Effector memory CD4-positive, alpha-beta T cell (primary cell): Measurements from ENCODE around the gene EIF4E2.
"Not testable (repeated sequence)": the region's sequence is repeated elsewhere in the genome, so short reads cannot be mapped to it uniquely, and the experiment has no call there.

ENCODE experiments used
- DNase-seq, 3 donors: peaks; one replicate each; pipeline ENCODE4 v3.0.0-alpha.2; 2020
- H3K27ac ChIP-seq: 2 replicates; pipeline ENCODE4 v1.7.0; 2013; ENCODE audit warnings: mild to moderate bottlenecking, low read length, moderate library complexity; ENCODE audit not compliant: insufficient read depth, poor library complexity, severe bottlenecking
- H3K27me3 ChIP-seq: replicated peaks from 2 replicates; pipeline ENCODE4 v1.7.0; 2013; ENCODE audit warnings: mild to moderate bottlenecking, low read length; ENCODE audit not compliant: insufficient read depth, control insufficient read depth, poor library complexity, severe bottlenecking
- H3K36me3 ChIP-seq: 2 replicates; pipeline ENCODE4 v1.7.0; 2013; ENCODE audit warnings: mild to moderate bottlenecking, low read length, moderate library complexity; ENCODE audit not compliant: control insufficient read depth, insufficient read depth
- H3K4me1 ChIP-seq: 2 replicates; pipeline ENCODE4 v1.7.0; 2013; ENCODE audit warnings: low read length, mild to moderate bottlenecking; ENCODE audit not compliant: control insufficient read depth, insufficient read depth, poor library complexity, severe bottlenecking
- H3K4me3 ChIP-seq: 2 replicates; pipeline ENCODE4 v1.7.0; 2013; ENCODE audit warnings: low read length, low read depth, mild to moderate bottlenecking; ENCODE audit not compliant: insufficient read depth, poor library complexity, severe bottlenecking
- H3K9me3 ChIP-seq: 2 replicates; pipeline ENCODE4 v1.7.0; 2013; ENCODE audit warnings: mild to moderate bottlenecking, low read length, moderate library complexity; ENCODE audit not compliant: control insufficient read depth

The EIF4E2 gene

GRCh38 chr2:232528746-232529460, 21.6 kb upstream of the EIF4E2 start:
- no peaks in the 10 kb centered on the region for H3K9me3 ChIP-seq
- DNase-seq = no peak
- peaks cover 13% of the 10 kb centered on the region for H3K27me3 ChIP-seq
- H3K4me1 ChIP-seq = peaks cover 5% of the 10 kb centered on the region
- H3K36me3 ChIP-seq = no peaks in the 10 kb centered on the region
- no peak overlapping the region for H3K27ac ChIP-seq
- H3K4me3 ChIP-seq = no peak overlapping the region

DNA sequence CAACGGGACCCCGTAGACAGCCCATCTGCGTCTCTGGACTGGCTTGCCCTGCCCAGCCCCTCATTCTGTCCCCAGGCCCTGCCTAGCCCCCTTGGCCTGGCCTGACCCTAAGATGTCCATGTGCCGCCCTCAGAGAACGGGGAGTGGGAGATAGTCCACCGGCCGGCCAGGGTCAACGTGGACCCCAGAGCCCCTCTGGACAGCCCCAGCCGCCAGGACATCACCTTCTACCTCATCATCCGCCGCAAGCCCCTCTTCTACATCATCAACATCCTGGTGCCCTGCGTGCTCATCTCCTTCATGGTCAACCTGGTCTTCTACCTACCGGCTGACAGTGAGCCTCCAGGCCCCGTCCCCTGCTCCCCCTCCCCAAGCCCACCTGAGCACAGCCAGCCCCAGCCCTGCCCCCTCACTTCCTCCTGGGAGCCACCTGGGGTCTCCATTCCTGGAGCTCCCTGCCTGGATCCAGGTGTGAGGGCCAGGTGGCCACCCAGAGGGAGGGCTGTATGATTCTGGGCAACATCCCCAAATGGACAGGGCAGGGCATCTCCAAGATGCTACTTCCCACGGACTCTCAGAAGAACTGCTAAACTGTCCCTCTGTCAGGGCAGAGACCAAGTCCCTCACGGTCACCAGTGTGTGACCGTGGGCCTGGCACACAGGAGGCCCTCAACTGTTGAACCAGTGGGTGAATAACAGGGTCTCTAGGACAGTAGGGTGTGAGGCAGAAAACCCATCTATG, 20.5 kb upstream of the EIF4E2 start:
- no peak for DNase-seq

GRCh38 chr2:232530626-232531260, 19.7 kb upstream of the EIF4E2 start:
- Histone ChIP-seq H3K27me3 (no peaks in the 10 kb centered on the region), H3K9me3 (no peaks in the 10 kb centered on the region), H3K4me1 (no peaks in the 10 kb centered on the region), H3K4me3 (no peak overlapping the region), H3K27ac (no peak overlapping the region), H3K36me3 (no peaks in the 10 kb centered on the region)
- no peak for DNase-seq

More for the DNA sequence above, 20.5 kb upstream of the EIF4E2 start:
- Histone ChIP-seq H3K9me3 (no peaks in the 10 kb centered on the region), H3K27me3 (peaks cover 3% of the 10 kb centered on the region), H3K4me3 (no peak overlapping the region), H3K36me3 (no peaks in the 10 kb centered on the region), H3K27ac (no peak overlapping the region), H3K4me1 (no peaks in the 10 kb centered on the region)

DNA sequence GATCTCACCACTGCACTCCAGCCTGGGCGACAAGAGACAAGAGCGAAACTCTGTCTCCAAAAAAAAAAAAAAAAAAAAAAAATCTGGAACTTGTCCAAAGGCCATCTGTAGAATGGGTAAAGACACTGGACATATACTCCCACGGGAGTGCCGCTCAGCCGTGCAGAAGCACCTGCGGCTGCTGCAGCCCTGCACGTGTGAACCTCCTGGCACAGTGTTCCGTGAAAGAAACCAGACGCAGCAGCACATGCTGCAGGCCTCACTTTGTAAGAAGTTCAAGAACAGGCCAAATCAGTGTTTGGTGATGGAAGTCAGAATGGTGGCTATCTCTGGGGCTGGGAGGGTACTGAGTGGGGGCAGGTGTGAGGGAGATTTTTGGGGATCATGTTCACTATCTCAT, 18.1 kb upstream of the EIF4E2 start:
- no peak overlapping the region for H3K4me3 ChIP-seq
- no peaks in the 10 kb centered on the region for H3K27me3 ChIP-seq
- no peaks in the 10 kb centered on the region for H3K36me3 ChIP-seq
- H3K4me1 ChIP-seq = no peaks in the 10 kb centered on the region
- DNase-seq = no peak
- H3K9me3 ChIP-seq = no peaks in the 10 kb centered on the region
- no peak overlapping the region for H3K27ac ChIP-seq

DNA sequence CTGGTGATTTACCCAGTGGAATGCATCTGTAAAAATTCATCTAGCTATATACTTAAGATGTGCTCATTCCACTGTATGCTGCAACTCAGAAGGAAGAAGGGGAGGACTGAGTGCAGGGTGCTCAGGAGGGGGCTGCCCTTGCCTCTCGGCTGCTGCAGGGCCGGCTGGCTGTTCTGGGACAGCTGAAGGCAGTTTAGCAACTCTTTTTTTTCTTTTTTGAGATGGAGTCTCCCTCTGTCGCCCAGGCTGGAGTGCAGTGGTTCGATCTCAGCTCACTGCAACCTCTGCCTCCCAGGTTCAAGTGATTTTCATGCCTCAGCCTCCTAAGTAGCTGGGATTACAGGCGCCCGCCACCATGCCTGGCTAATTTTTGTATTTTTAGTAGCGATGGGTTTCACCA, 17.7 kb upstream of the EIF4E2 start:
- H3K4me3 ChIP-seq, H3K36me3 ChIP-seq, H3K27ac ChIP-seq, H3K27me3 ChIP-seq, DNase-seq, H3K9me3 ChIP-seq, H3K4me1 ChIP-seq: not testable (repeated sequence)

DNA sequence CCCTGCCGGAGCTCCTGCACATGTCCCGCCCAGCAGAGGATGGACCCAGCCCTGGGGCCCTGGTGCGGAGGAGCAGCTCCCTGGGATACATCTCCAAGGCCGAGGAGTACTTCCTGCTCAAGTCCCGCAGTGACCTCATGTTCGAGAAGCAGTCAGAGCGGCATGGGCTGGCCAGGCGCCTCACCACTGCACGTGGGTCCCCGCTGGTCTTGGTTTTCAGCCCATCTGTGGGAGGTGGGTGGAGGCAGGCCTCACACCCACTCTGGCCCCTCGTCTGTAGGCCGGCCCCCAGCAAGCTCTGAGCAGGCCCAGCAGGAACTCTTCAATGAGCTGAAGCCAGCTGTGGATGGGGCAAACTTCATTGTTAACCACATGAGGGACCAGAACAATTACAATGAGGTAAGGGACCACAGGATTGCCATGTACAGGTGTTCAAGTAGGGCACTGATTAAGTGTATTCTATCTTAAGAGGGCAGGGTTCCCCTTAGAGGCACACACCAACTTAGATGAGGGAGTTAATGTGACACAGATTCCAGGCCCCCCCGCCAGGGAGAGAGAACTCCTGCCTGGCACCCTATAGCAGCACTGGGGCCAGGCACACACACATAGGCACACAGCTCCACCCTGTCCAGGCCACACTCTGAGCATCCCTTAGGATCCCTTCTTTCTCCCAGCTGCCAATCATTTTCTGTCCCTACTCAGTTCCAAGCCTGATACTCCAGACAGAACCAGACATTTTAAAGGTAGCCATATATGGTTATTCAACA, 16.4 kb upstream of the EIF4E2 start:
- H3K9me3 ChIP-seq = no peaks in the 10 kb centered on the region
- no peak overlapping the region for H3K27ac ChIP-seq
- H3K27me3 ChIP-seq = no peaks in the 10 kb centered on the region
- no peaks in the 10 kb centered on the region for H3K4me1 ChIP-seq
- no peaks in the 10 kb centered on the region for H3K36me3 ChIP-seq
- no peak overlapping the region for H3K4me3 ChIP-seq
- DNase-seq = no peak

- Histone ChIP-seq H3K9me3 (no peaks in the 10 kb centered on the region), H3K27me3 (no peaks in the 10 kb centered on the region), H3K4me1 (no peaks in the 10 kb centered on the region), H3K4me3 (no peak overlapping the region), H3K27ac (no peak overlapping the region), H3K36me3 (no peaks in the 10 kb centered on the region)
- no peak for DNase-seq
Measured at GRCh38 chr2:232534940-232535651, 15.4 kb upstream of the EIF4E2 start.

- DNase-seq = no peak
- Histone ChIP-seq H3K27me3 (no peaks in the 10 kb centered on the region), H3K27ac (no peak overlapping the region)
Measured at GRCh38 chr2:232535761-232536530, 14.5 kb upstream of the EIF4E2 start.

DNA sequence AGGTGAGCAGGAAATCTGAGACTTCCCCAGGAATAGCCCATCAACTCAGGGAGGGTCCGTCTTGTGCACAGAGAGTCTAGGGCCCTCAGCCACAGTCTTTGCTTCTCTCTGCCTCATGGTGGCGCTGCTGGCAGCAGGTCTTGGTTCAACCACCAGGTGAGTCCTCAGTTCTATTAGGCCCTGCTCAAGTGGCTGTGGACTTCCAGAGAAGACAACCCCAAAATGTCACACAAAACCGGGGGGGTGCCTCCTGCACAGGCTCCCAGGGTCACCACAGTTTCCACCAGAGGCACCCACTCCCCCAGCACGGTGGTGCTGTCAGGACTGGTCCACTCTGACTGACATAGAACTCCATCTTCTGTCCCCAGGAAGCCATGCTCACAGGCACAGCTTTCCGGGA, 13.4 kb upstream of the EIF4E2 start:
- DNase-seq = no peak
- Histone ChIP-seq H3K27me3 (no peaks in the 10 kb centered on the region), H3K36me3 (no peaks in the 10 kb centered on the region), H3K4me1 (no peaks in the 10 kb centered on the region), H3K9me3 (no peaks in the 10 kb centered on the region), H3K27ac (no peak overlapping the region), H3K4me3 (no peak overlapping the region)

More at GRCh38 chr2:232535761-232536530, 14.5 kb upstream of the EIF4E2 start:
- H3K36me3 ChIP-seq = no peaks in the 10 kb centered on the region
- no peak overlapping the region for H3K4me3 ChIP-seq
- no peaks in the 10 kb centered on the region for H3K9me3 ChIP-seq
- H3K4me1 ChIP-seq = no peaks in the 10 kb centered on the region
